CD4-positive, alpha-beta memory T cell (primary cell): ENCODE data around the gene RALGAPA1. TPM values are rescaled to one million over a fixed set of nuclear protein-coding genes. Genes with fewer than 3 reads are reported as not detected.
"Not testable (repeated sequence)": the region's sequence is repeated elsewhere in the genome, so short reads cannot be mapped to it uniquely, and the experiment has no call there.

Experiments
- CTCF ChIA-PET: fragments of 350-600 bp; sonication (Branson Sonifier 250); formaldehyde crosslinking; loops from one replicate; lab custom pipeline; 2021; ENCODE audit warnings: inconsistent platforms; ENCODE audit not compliant: partially characterized antibody; lab: Charles Lee
- POLR2A ChIA-PET: fragments of 350-600 bp; sonication (Branson Sonifier 250); formaldehyde crosslinking; loops from one replicate; lab custom pipeline; 2021; ENCODE audit not compliant: partially characterized antibody; lab: Charles Lee
- DNase-seq, 5 donors: peaks; one replicate each; pipeline versions ENCODE4 v3.0.0 to v3.0.0-alpha.2; 2020 to 2022; ENCODE audit warnings: mixed read lengths in 1 of 5
- H3K27ac ChIP-seq: one replicate; pipeline ENCODE4 v1.7.0; 2013; ENCODE audit warnings: low read depth, low read length
- H3K27me3 ChIP-seq: 2 replicates; pipeline ENCODE4 v1.7.0; 2013; ENCODE audit warnings: mild to moderate bottlenecking, low read length, moderate library complexity; ENCODE audit not compliant: insufficient read depth
- H3K36me3 ChIP-seq: 2 replicates; pipeline ENCODE4 v1.7.0; 2013; ENCODE audit warnings: mild to moderate bottlenecking, low read length, moderate library complexity; ENCODE audit not compliant: insufficient read depth
- H3K4me1 ChIP-seq: 2 replicates; pipeline ENCODE4 v1.7.0; 2013; ENCODE audit warnings: mild to moderate bottlenecking, low read length, moderate library complexity; ENCODE audit not compliant: insufficient read depth
- H3K4me3 ChIP-seq, 2 donors: one replicate each; pipeline ENCODE4 v1.7.0; 2013; ENCODE audit warnings: low read length in 2 of 2, mild to moderate bottlenecking in 1 of 2
- H3K9me3 ChIP-seq, 2 donors: one replicate each; pipeline ENCODE4 v1.7.0; 2013; ENCODE audit warnings: low read length in 2 of 2, control low read depth in 1 of 2; ENCODE audit not compliant: control insufficient read depth in 1 of 2
- H3K27ac Mint-ChIP-seq, 7 donors: one replicate each; pipeline ENCODE4 v1.8.0; 2020 to 2021; ENCODE audit warnings: mixed read lengths in 7 of 7, mild to moderate bottlenecking in 6 of 7, inconsistent platforms in 3 of 7, moderate library complexity in 3 of 7
- H3K27me3 Mint-ChIP-seq, 2 donors: one replicate each; pipeline ENCODE4 v1.8.0; 2020 to 2021; ENCODE audit warnings: mixed read lengths in 2 of 2
- H3K36me3 Mint-ChIP-seq, 2 donors: one replicate each; pipeline ENCODE4 v1.8.0; 2020 to 2021; ENCODE audit warnings: mixed read lengths in 2 of 2, inconsistent platforms in 1 of 2, mild to moderate bottlenecking in 1 of 2
- H3K4me1 Mint-ChIP-seq, 4 donors: one replicate each; pipeline ENCODE4 v1.8.0; 2020 to 2021; ENCODE audit warnings: mixed read lengths in 4 of 4, mild to moderate bottlenecking in 1 of 4
- H3K4me3 Mint-ChIP-seq, 8 donors: one replicate each; pipeline ENCODE4 v1.8.0; 2020 to 2021; ENCODE audit warnings: mixed read lengths in 8 of 8, mild to moderate bottlenecking in 7 of 8, moderate library complexity in 6 of 8, inconsistent platforms in 3 of 8
- H3K9me3 Mint-ChIP-seq, 8 donors: one replicate each; pipeline ENCODE4 v1.8.0; 2020 to 2021; ENCODE audit warnings: mixed read lengths in 8 of 8, mild to moderate bottlenecking in 5 of 8, inconsistent platforms in 3 of 8, moderate library complexity in 1 of 8
- intact Hi-C: fragments of 100-400 bp; cut with micrococcal nuclease; formaldehyde crosslinking; loops from one replicate; pipeline ENCODE4 v1.15.1; 2023
- polyA plus RNA-seq, 2 donors: library from polyadenylated mRNA; unstranded; fragments of 300-500 nt; fragmentation: Illumina TruSeq; gene quantifications; one replicate each; pipeline ENCODE4 v1.2.3, GENCODE V29; 2021
- total RNA-seq, 2 experiments: library from RNA; stranded (reverse); gene quantifications; one replicate each; pipeline ENCODE4 v1.2.3, GENCODE V29; 2021

RALGAPA1 gene
- total and polyA plus RNA-seq, 4 experiments from 2014 or later, result 15.1 to 66.0 (median 42.9) TPM

- peak overlapping the region in 1 of 7 donors; percentile 31 for H3K27ac Mint-ChIP-seq
- no peaks in the 10 kb centered on the region for H3K27me3 Mint-ChIP-seq
- H3K36me3 ChIP-seq, result no peaks in the 10 kb centered on the region
- no peak overlapping the region for H3K4me3 Mint-ChIP-seq
- H3K9me3 ChIP-seq, result no peaks in the 10 kb centered on the region
- H3K27ac ChIP-seq, result no peak overlapping the region
- POLR2A ChIA-PET, result no interaction called here
- peaks cover 5 to 17% of the 10 kb centered on the region in 2 donors for H3K36me3 Mint-ChIP-seq
- H3K4me1 Mint-ChIP-seq, result peaks cover 22 to 48% (median 27%) of the 10 kb centered on the region in 4 donors
- H3K27me3 ChIP-seq, result no peaks in the 10 kb centered on the region
- intact Hi-C loops, result no loop called here
- CTCF ChIA-PET, result interaction anchor here (1.4 kb wide), 1 partner anchor 33 kb away, joined by 3 read pairs; no protein-coding TSS in a partner anchor
- H3K9me3 Mint-ChIP-seq, result no peaks in the 10 kb centered on the region
- H3K4me1 ChIP-seq, result no peaks in the 10 kb centered on the region
- H3K4me3 ChIP-seq, result no peak overlapping the region
- no peak for DNase-seq
These were observed 19.4 kb downstream of the RALGAPA1 start for GRCh38 chr14:35789651-35790050.

- ChIA-PET CTCF (interaction anchor here (1.3 kb wide), 1 partner anchor 9 kb away, joined by 3 read pairs; no protein-coding TSS in a partner anchor), POLR2A (no interaction called here)
- Histone ChIP-seq H3K27ac (no peak overlapping the region), H3K27me3 (no peaks in the 10 kb centered on the region), H3K4me3 (no peak overlapping the region), H3K36me3 (no peaks in the 10 kb centered on the region), H3K4me1 (no peaks in the 10 kb centered on the region), H3K9me3 (no peaks in the 10 kb centered on the region)
- DNase-seq, result no peak
- Mint-ChIP-seq H3K36me3 (peaks cover 4 to 25% of the 10 kb centered on the region in 2 donors), H3K27ac (peak overlapping the region in 1 of 7 donors; percentile 1), H3K4me1 (peaks cover 24 to 48% (median 31%) of the 10 kb centered on the region in 4 donors), H3K27me3 (no peaks in the 10 kb centered on the region), H3K4me3 (no peak overlapping the region), H3K9me3 (peaks cover 0 to 7% (median 0%) of the 10 kb centered on the region in 8 donors)
- intact Hi-C loops, result no loop called here
These were observed 22.2 kb downstream of the RALGAPA1 start for GRCh38 chr14:35786856-35787255.

GRCh38 chr14:35783699-35784098 is 25.4 kb downstream of the RALGAPA1 start:
- Histone ChIP-seq H3K4me3 (no peak overlapping the region), H3K27ac (no peak overlapping the region), H3K27me3 (no peaks in the 10 kb centered on the region), H3K36me3 (no peaks in the 10 kb centered on the region), H3K9me3 (no peaks in the 10 kb centered on the region), H3K4me1 (no peaks in the 10 kb centered on the region)
- peaks cover 17 to 37% of the 10 kb centered on the region in 2 donors for H3K36me3 Mint-ChIP-seq
- peaks cover 14 to 38% (median 21%) of the 10 kb centered on the region in 4 donors for H3K4me1 Mint-ChIP-seq
- peaks cover 2 to 24% (median 17%) of the 10 kb centered on the region in 8 donors for H3K9me3 Mint-ChIP-seq
- intact Hi-C loops, result no loop called here
- no peak for DNase-seq
- ChIA-PET CTCF (interaction anchor here (1.7 kb wide), 1 partner anchor 37 kb away, joined by 6 read pairs; no protein-coding TSS in a partner anchor), POLR2A (no interaction called here)
- H3K27ac Mint-ChIP-seq, result no peak overlapping the region
- H3K27me3 Mint-ChIP-seq, result no peaks in the 10 kb centered on the region
- no peak overlapping the region for H3K4me3 Mint-ChIP-seq

- Histone ChIP-seq H3K27me3 (no peaks in the 10 kb centered on the region), H3K4me3 (no peak overlapping the region), H3K9me3 (no peaks in the 10 kb centered on the region), H3K4me1 (no peaks in the 10 kb centered on the region), H3K27ac (no peak overlapping the region), H3K36me3 (peaks cover 5% of the 10 kb centered on the region)
- no peaks in the 10 kb centered on the region for H3K27me3 Mint-ChIP-seq
- intact Hi-C loops, result no loop called here
- DNase-seq, result no peak
- CTCF ChIA-PET, result interaction anchor here (1.3 kb wide), 1 partner anchor 13 kb away, joined by 3 read pairs; no protein-coding TSS in a partner anchor
- H3K9me3 Mint-ChIP-seq, result peaks cover 2 to 24% (median 17%) of the 10 kb centered on the region in 8 donors
- POLR2A ChIA-PET, result no interaction called here
- peaks cover 5 to 23% (median 14%) of the 10 kb centered on the region in 4 donors for H3K4me1 Mint-ChIP-seq
- H3K27ac Mint-ChIP-seq, result no peak overlapping the region
- H3K36me3 Mint-ChIP-seq, result peaks cover 27 to 32% of the 10 kb centered on the region in 2 donors
- no peak overlapping the region for H3K4me3 Mint-ChIP-seq
These were observed 29.7 kb downstream of the RALGAPA1 start for GRCh38 chr14:35779368-35779767.

- H3K9me3 ChIP-seq, H3K27me3 Mint-ChIP-seq, intact Hi-C loops, H3K4me1 ChIP-seq, H3K27ac ChIP-seq, DNase-seq, H3K27me3 ChIP-seq, H3K4me3 ChIP-seq, H3K27ac Mint-ChIP-seq, H3K4me3 Mint-ChIP-seq, H3K36me3 ChIP-seq: not testable (repeated sequence)
- ChIA-PET CTCF (interaction anchor here (1.6 kb wide), 1 partner anchor 37 kb away, joined by 4 read pairs; no protein-coding TSS in a partner anchor), POLR2A (interaction anchor here (0.7 kb wide), 1 partner anchor 41 kb away, joined by 5 read pairs; no protein-coding TSS in a partner anchor)
- Mint-ChIP-seq H3K9me3 (peaks cover 2 to 22% (median 17%) of the 10 kb centered on the region in 8 donors), H3K4me1 (peaks cover 4 to 18% (median 12%) of the 10 kb centered on the region in 4 donors), H3K36me3 (peaks cover 30 to 33% of the 10 kb centered on the region in 2 donors)
These were observed 31.5 kb downstream of the RALGAPA1 start for GRCh38 chr14:35777550-35777949.

GRCh38 chr14:35776823-35777222 is 32.3 kb downstream of the RALGAPA1 start:
- Mint-ChIP-seq H3K4me3 (no peak overlapping the region), H3K9me3 (peaks cover 2 to 19% (median 17%) of the 10 kb centered on the region in 8 donors), H3K27me3 (no peaks in the 10 kb centered on the region), H3K27ac (peak overlapping the region in 1 of 7 donors; percentile 58), H3K36me3 (peaks cover 30 to 34% of the 10 kb centered on the region in 2 donors), H3K4me1 (peaks cover 4 to 18% (median 12%) of the 10 kb centered on the region in 4 donors)
- intact Hi-C loops, result no loop called here
- DNase-seq, result no peak
- CTCF ChIA-PET, result interaction anchor here (1.6 to 1.9 kb wide), 2 partner anchors 38 to 45 kb away, joined by 4 read pairs; no protein-coding TSS in a partner anchor
- Histone ChIP-seq H3K9me3 (no peaks in the 10 kb centered on the region), H3K27me3 (no peaks in the 10 kb centered on the region), H3K4me3 (no peak overlapping the region), H3K36me3 (peaks cover 9% of the 10 kb centered on the region), H3K27ac (no peak overlapping the region), H3K4me1 (no peaks in the 10 kb centered on the region)
- POLR2A ChIA-PET, result interaction anchor here (0.7 kb wide), 1 partner anchor 41 kb away, joined by 5 read pairs; no protein-coding TSS in a partner anchor

GRCh38 chr14:35776085-35776484 is 33.0 kb downstream of the RALGAPA1 start:
- H3K36me3 ChIP-seq, result peaks cover 11% of the 10 kb centered on the region
- H3K4me3 ChIP-seq, H3K4me3 Mint-ChIP-seq, H3K27ac ChIP-seq, POLR2A ChIA-PET, H3K4me1 ChIP-seq, H3K27me3 ChIP-seq, DNase-seq, H3K9me3 ChIP-seq, intact Hi-C loops, H3K27me3 Mint-ChIP-seq, H3K27ac Mint-ChIP-seq: not testable (repeated sequence)
- CTCF ChIA-PET, result interaction anchor here (1.2 to 1.9 kb wide), 3 partner anchors 33 to 45 kb away, joined by 4 read pairs; partner anchors contain the start of gene RALGAPA1
- Mint-ChIP-seq H3K9me3 (peaks cover 0 to 16% (median 11%) of the 10 kb centered on the region in 8 donors), H3K4me1 (peaks cover 4 to 16% (median 10%) of the 10 kb centered on the region in 4 donors), H3K36me3 (peaks cover 24 to 35% of the 10 kb centered on the region in 2 donors)
